ENCODE results near the gene RASGRF1.

Gene RASGRF1

GRCh38 chr15:78991879-78992278 is 98.7 kb downstream of the RASGRF1 start:
- DNase-seq (ENCODE audit: extremely low read depth in 1 of 2, low read depth in 1 of 2): no peak

GRCh38 chr15:78991476-78991875 is 99.1 kb downstream of the RASGRF1 start:
- DNase-seq (ENCODE audit: extremely low read depth in 1 of 2, low read depth in 1 of 2): no peak

GRCh38 chr15:78990278-78990677 is 100.3 kb downstream of the RASGRF1 start:
- no peak for DNase-seq (ENCODE audit: extremely low read depth in 1 of 2, low read depth in 1 of 2)

GRCh38 chr15:78989701-78990240 is 100.8 kb downstream of the RASGRF1 start:
- no peak for DNase-seq (ENCODE audit: extremely low read depth in 1 of 2, low read depth in 1 of 2)

- DNase-seq (ENCODE audit: extremely low read depth in 1 of 2, low read depth in 1 of 2): no peak
Observed at GRCh38 chr15:78988361-78988911, 102.1 kb downstream of the RASGRF1 start.

- no peak for DNase-seq (ENCODE audit: extremely low read depth in 1 of 2, low read depth in 1 of 2)
Observed at GRCh38 chr15:78987556-78988360, 102.8 kb downstream of the RASGRF1 start.

GRCh38 chr15:78985859-78986475 is 104.6 kb downstream of the RASGRF1 start:
- no peak for DNase-seq (ENCODE audit: extremely low read depth in 1 of 2, low read depth in 1 of 2)

GRCh38 chr15:78984041-78984440 is 106.5 kb downstream of the RASGRF1 start:
- no peak for DNase-seq (ENCODE audit: extremely low read depth in 1 of 2, low read depth in 1 of 2)

GRCh38 chr15:78983146-78983918 is 107.2 kb downstream of the RASGRF1 start:
- no peak for DNase-seq (ENCODE audit: extremely low read depth in 1 of 2, low read depth in 1 of 2)

- DNase-seq (ENCODE audit: extremely low read depth in 1 of 2, low read depth in 1 of 2): no peak
Observed at GRCh38 chr15:78982736-78983135, 107.8 kb downstream of the RASGRF1 start.

GRCh38 chr15:78981532-78982313 is 108.9 kb downstream of the RASGRF1 start:
- no peak for DNase-seq (ENCODE audit: extremely low read depth in 1 of 2, low read depth in 1 of 2)

GRCh38 chr15:78979456-78980320 is 110.9 kb downstream of the RASGRF1 start:
- no peak for DNase-seq (ENCODE audit: extremely low read depth in 1 of 2, low read depth in 1 of 2)

GRCh38 chr15:78978601-78979179 is 111.9 kb downstream of the RASGRF1 start:
- no peak for DNase-seq (ENCODE audit: extremely low read depth in 1 of 2, low read depth in 1 of 2)

GRCh38 chr15:78977591-78978347 is 112.8 kb downstream of the RASGRF1 start:
- DNase-seq (ENCODE audit: extremely low read depth in 1 of 2, low read depth in 1 of 2): no peak

GRCh38 chr15:78977091-78977571 is 113.4 kb downstream of the RASGRF1 start:
- DNase-seq (ENCODE audit: extremely low read depth in 1 of 2, low read depth in 1 of 2): no peak

GRCh38 chr15:78976691-78977090 is 113.9 kb downstream of the RASGRF1 start:
- DNase-seq (ENCODE audit: extremely low read depth in 1 of 2, low read depth in 1 of 2): no peak

GRCh38 chr15:78974272-78974918 is 116.2 kb downstream of the RASGRF1 start:
- no peak for DNase-seq (ENCODE audit: extremely low read depth in 1 of 2, low read depth in 1 of 2)
